ENCODE measurements around the gene IFT25. TPM values are rescaled to one million over a fixed set of nuclear protein-coding genes. Genes with fewer than 3 reads are reported as not detected.

IFT25 gene
- total and polyA plus RNA-seq, 2 donors (not counting 3 experiments of a cell fraction or from before 2014, with no cell fraction given): 13.0 to 34.0 TPM

DNA sequence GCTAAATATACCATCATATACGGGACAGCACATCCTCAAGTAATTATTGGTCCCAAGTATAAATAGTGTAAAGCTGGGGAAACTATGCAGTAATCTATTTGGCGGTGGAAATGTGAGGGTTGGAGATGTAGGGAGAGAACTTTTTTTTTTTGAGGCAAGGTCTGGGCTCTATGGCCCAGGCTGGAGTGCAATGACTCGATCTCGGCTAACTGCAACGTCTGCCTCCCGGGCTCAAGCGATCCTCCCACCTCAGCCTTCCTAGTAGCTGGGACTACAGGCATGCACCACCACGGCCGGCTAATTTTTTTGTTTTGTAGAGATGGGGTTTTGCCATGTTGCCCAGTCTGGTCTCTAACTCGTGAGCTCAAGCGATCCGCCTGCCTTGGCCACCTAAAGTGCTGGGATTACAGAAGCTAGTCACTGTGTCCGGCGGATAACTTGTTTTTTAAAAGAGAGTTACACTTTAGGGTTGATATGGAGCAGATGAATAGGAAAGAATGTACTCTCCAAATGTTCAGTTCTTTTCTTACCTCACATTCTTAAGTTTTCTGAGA is 1.9 kb downstream of the IFT25 start:
- no peak overlapping the region for H3K27ac ChIP-seq (ENCODE audit: insufficient read depth, low read depth, low read length)
- POLR2A ChIA-PET: no interaction called here

More for the DNA sequence above, 1.9 kb downstream of the IFT25 start:
- no peaks in the 10 kb centered on the region for H3K9me3 ChIP-seq (replicated peaks; ENCODE audit: control insufficient read depth, insufficient read depth, low read length)
- H3K79me2 ChIP-seq (ENCODE audit: control insufficient read depth, insufficient read depth, low read length): peaks cover 28% of the 10 kb centered on the region
- H3K4me2 ChIP-seq (ENCODE audit: insufficient read depth, low read length): no peak overlapping the region
- H3K4me1 ChIP-seq (ENCODE audit: control insufficient read depth, extremely low read depth, insufficient read depth, low read length): peaks cover 20% of the 10 kb centered on the region
- no TSS peak for BruUV-seq (replicated peaks)
- FAIRE-seq (no peak), DNase-seq (ENCODE audit: low read depth, low spot score) (no peak)
- H3K9ac ChIP-seq (replicated peaks; ENCODE audit: extremely low read depth, insufficient read depth, low read length): no peak overlapping the region
- no peak overlapping the region for H2AFZ ChIP-seq (ENCODE audit: low read depth, low read length)
- intact Hi-C loops (cut with micrococcal nuclease): loop anchor here (2.0 kb wide), 1 partner anchor 545 kb away; no protein-coding TSS in a partner anchor
- no peaks in the 10 kb centered on the region for H3K9me1 ChIP-seq (replicated peaks; ENCODE audit: control insufficient read depth, extremely low read depth, insufficient read depth, low read length)
- no peak for TF ChIP-seq MYC (IDR thresholded peaks at IDR 0.05; ENCODE audit: low read depth, low read length)
- no peak for TF ChIP-seq JUN (IDR thresholded peaks at IDR 0.05; ENCODE audit: borderline replicate concordance, insufficient read depth, insufficient read length, low read depth)
- TF ChIP-seq GATA2 (IDR thresholded peaks at IDR 0.05; ENCODE audit: insufficient read depth, insufficient read length, low read depth, low read length): no peak
- TF ChIP-seq POLR2A (IDR thresholded peaks at IDR 0.05; ENCODE audit: low read depth, low read length): no peak
- TF ChIP-seq, protein P1, sequence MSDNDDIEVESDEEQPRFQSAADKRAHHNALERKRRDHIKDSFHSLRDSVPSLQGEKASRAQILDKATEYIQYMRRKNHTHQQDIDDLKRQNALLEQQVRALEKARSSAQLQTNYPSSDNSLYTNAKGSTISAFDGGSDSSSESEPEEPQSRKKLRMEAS (IDR thresholded peaks at IDR 0.05; ENCODE audit: insufficient read depth, insufficient read length): no peak
- TF ChIP-seq FOS (IDR thresholded peaks at IDR 0.05; ENCODE audit: borderline replicate concordance, insufficient read depth, low read length): no peak
- TF ChIP-seq EZH2 (IDR thresholded peaks at IDR 0.05; ENCODE audit: borderline replicate concordance, low read depth, low read length, severe bottlenecking): no peak
- TF ChIP-seq, protein P2, sequence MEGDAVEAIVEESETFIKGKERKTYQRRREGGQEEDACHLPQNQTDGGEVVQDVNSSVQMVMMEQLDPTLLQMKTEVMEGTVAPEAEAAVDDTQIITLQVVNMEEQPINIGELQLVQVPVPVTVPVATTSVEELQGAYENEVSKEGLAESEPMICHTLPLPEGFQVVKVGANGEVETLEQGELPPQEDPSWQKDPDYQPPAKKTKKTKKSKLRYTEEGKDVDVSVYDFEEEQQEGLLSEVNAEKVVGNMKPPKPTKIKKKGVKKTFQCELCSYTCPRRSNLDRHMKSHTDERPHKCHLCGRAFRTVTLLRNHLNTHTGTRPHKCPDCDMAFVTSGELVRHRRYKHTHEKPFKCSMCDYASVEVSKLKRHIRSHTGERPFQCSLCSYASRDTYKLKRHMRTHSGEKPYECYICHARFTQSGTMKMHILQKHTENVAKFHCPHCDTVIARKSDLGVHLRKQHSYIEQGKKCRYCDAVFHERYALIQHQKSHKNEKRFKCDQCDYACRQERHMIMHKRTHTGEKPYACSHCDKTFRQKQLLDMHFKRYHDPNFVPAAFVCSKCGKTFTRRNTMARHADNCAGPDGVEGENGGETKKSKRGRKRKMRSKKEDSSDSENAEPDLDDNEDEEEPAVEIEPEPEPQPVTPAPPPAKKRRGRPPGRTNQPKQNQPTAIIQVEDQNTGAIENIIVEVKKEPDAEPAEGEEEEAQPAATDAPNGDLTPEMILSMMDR (IDR thresholded peaks at IDR 0.05; ENCODE audit: extremely low read depth in 1 of 2, insufficient read depth in 1 of 2, low read depth in 1 of 2, low read length in 2 of 2): no peak
- no peak for TF ChIP-seq POLR2AphosphoS5 (IDR thresholded peaks at IDR 0.05; ENCODE audit: insufficient read depth, low read depth, low read length)
- CTCF ChIA-PET: interaction anchor here (1.0 kb wide), 1 partner anchor 65 kb away, joined by 3 read pairs; no protein-coding TSS in a partner anchor
- no peaks in the 10 kb centered on the region for H3K36me3 ChIP-seq (ENCODE audit: control insufficient read depth in 2 of 2, extremely low read depth in 1 of 2, insufficient read depth in 2 of 2, low read length in 2 of 2)
- no peaks in the 10 kb centered on the region for H4K20me1 ChIP-seq (replicated peaks; ENCODE audit: control insufficient read depth, extremely low read depth, insufficient read depth, low read length)
- no peak overlapping the region for H3K4me3 ChIP-seq (replicated peaks in 1 of 3; ENCODE audit: insufficient read depth in 1 of 3, low read depth in 1 of 3, low read length in 3 of 3)
- no peaks in the 10 kb centered on the region for H3K27me3 ChIP-seq (ENCODE audit: control insufficient read depth in 2 of 2, insufficient read depth in 2 of 2, low read length in 2 of 2)
- dilution Hi-C loops (cut with MboI; ENCODE audit: extremely low pct_ligation_motif_present, low sequenced_read_pairs): no loop called here

Measured in endothelial cell of umbilical vein (primary cell).